Retinal pigment epithelial cell (primary cell): ENCODE results near the gene COX7A2.
A peak's percentile ranks its signal among the peaks of the same experiment; 100 is the strongest.

Experiments
- DNase-seq: peaks from one replicate; pipeline ENCODE4 v3.0.0-alpha.2; 2010; ENCODE audit warnings: low read depth
- H3K4me3 ChIP-seq: 2 replicates; pipeline ENCODE4 v1.5.1; 2011; ENCODE audit warnings: mild to moderate bottlenecking, low read length, control low read depth, moderate library complexity
- CTCF ChIP-seq: conservative IDR thresholded peaks from 2 replicates; pipeline ENCODE4 v1.5.1; 2011; ENCODE audit warnings: low read depth, low read length, control low read depth, inconsistent platforms

Gene COX7A2

GRCh38 chr6:75235271-75235670, 8.3 kb downstream of the COX7A2 start:
- no peak for TF ChIP-seq CTCF
- no peak overlapping the region for H3K4me3 ChIP-seq
- no peak for DNase-seq

- H3K4me3 ChIP-seq, result no peak overlapping the region
- no peak for TF ChIP-seq CTCF
- no peak for DNase-seq
Measured at GRCh38 chr6:75234126-75234865, 9.3 kb downstream of the COX7A2 start.

GRCh38 chr6:75233092-75233615, 10.4 kb downstream of the COX7A2 start:
- no peak overlapping the region for H3K4me3 ChIP-seq

GRCh38 chr6:75230484-75231325, 12.9 kb downstream of the COX7A2 start:
- no peak for DNase-seq
- no peak overlapping the region for H3K4me3 ChIP-seq
- TF ChIP-seq CTCF, result peak; percentile 86

More at GRCh38 chr6:75233092-75233615, 10.4 kb downstream of the COX7A2 start:
- TF ChIP-seq CTCF, result no peak
- no peak for DNase-seq

- DNase-seq, result no peak
- no peak for TF ChIP-seq CTCF
- H3K4me3 ChIP-seq, result no peak overlapping the region
Measured at GRCh38 chr6:75224303-75224926, 19.2 kb downstream of the COX7A2 start.

- no peak for DNase-seq
- TF ChIP-seq CTCF, result no peak
- H3K4me3 ChIP-seq, result no peak overlapping the region
Measured at GRCh38 chr6:75223428-75223827, 20.2 kb downstream of the COX7A2 start.
